Stimulated activated CD8-positive, alpha-beta memory T cell treated with anti-CD3 and anti-CD28 coated beads, Interleukin-7, amount 100 ng/mL, for 4 hours (primary cell): ENCODE data around the gene RPS6KA3.
"Not testable (repeated sequence)": the region's sequence is repeated elsewhere in the genome, so short reads cannot be mapped to it uniquely, and the experiment has no call there.

Source experiments
- DNase-seq, 2 donors: peaks; one replicate each; pipeline ENCODE4 v3.0.0-alpha.2; 2020; ENCODE audit warnings: low read depth in 2 of 2

The RPS6KA3 gene

DNA sequence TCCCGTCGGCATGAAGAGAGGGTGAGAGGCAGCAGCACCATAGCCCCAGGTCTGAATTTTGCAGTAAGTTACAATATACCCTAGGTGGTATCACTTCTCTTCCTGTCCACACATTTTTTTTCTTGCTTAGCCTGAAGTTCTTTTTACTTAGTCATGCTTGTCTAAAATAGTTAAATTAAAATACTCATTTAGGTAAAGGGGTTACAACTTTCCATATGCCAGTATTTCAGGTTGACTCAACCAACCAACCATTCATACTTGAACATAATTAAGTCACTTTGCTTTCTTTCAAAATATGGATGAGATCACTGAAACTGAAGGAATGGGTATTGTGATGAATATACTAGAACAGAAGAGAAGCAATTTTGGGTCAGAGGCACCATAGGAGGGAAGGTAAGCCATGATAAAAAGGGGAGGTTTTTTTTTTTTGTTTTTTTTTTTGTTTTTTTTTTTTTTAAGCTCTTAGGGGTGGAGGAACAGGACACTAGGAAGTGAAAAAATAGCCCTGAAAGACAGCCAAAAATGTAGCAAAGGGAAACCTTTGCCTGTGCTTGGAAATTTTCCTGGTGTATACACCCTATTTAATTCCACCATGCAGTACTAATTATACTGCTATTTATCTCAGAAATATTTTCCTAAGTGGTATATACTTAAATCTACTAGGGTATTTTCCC, 41.8 kb downstream of the RPS6KA3 start:
- DNase-seq: no peak

DNA sequence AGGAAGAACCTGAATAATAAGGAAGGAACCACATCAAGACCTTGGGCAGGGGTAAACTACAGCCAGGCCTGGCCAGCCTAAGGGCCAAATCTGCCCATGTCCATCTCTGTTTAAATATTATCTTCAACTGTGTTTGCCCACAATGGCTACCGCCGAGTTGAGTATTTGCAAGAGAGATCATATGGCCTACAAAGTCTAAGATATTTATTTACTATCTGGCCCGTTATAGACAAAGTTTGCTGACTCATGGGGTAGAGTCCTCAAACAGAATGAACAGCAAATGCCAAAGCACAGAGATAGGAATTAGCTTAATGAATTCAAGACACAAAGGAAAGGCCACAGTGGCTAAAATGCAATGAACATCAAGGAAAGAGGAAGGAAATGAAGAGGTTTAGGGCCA, 44.8 kb downstream of the RPS6KA3 start:
- no peak for DNase-seq

DNA sequence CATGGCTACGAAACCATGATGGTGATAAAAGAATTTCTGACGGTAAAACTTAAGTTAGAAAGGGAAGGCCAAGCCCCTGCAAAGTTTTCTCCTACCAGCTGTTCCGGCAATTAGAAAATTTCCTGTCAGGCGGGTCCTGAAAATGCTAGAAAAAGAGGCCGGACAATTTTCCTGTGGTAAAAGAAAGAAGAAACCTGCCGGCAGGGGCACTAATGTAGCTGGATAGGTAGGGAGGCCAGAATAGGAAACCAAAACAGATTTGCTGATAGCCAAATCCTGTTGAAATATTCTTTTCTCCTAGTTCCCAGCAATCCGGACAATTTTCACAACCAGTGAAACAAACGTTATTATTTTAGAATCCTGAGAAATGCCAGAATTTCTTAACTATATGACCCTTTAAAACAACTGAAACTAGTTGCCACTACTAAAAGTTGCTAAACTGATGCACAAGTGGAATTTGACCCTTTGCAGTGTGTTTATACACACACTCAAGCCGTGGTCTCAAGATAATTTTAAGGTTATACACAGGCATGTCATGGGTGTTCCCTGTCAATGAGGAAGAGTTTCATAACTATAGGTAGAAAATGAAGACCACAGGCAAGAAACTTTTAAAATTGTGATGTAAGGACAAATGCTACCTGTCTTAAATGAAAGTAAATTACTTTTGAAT, 47.7 kb downstream of the RPS6KA3 start:
- no peak for DNase-seq

DNA sequence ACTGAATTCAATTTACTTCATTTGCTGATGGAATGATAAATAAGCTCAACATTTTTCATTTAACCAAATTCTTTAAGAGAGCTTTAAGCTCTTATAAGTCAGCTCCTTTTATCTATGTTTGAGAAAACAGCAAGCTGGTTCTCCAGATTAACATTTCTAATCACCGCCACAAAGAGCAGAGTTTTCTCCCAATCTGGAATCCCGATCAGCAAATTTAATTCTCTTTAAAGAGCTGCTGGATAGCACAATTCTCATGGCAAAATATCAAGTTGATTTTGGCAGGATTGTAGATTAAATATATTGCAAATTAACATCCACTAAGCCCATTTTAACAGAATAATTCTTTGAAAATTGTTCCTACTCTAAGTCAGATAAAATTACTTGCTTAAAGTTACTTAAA, 48.8 kb downstream of the RPS6KA3 start:
- DNase-seq: no peak

DNA sequence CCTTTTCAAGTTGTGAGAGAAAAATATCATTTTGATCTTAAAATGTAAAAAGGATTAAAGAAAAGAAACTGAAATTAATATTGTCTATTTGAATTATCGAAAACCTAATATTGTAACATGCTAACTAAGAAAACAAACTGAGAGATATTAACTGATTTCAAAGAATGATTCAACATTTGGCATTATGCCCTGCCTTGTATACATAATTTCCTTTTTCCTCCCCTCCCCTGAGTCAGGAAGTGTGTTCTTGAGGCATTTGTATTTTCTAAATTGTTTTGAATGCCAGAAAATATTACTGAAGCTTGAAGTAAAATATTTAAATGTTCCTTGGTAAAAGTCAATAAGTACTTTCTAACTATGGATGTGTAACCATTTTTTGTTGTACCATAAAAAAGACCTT, 49.4 kb downstream of the RPS6KA3 start:
- DNase-seq: no peak

DNA sequence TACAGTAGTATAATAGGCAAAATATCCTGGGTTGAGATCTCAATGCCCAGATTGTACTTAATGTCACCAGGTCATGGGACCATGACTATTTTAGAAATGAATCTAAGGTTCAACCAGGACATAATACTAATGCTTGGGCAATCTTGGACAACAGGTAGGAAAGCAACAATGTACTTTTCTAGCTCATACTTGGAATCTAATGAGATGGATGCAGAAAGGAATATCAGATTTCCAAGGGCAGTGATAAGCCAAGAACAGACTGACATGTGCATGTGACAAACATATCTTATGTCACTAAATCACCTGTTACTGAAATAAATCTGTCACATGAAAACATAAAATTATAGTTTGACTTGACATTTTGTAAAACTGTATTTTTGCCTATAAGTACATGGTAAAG, 51.1 kb downstream of the RPS6KA3 start:
- no peak for DNase-seq

DNA sequence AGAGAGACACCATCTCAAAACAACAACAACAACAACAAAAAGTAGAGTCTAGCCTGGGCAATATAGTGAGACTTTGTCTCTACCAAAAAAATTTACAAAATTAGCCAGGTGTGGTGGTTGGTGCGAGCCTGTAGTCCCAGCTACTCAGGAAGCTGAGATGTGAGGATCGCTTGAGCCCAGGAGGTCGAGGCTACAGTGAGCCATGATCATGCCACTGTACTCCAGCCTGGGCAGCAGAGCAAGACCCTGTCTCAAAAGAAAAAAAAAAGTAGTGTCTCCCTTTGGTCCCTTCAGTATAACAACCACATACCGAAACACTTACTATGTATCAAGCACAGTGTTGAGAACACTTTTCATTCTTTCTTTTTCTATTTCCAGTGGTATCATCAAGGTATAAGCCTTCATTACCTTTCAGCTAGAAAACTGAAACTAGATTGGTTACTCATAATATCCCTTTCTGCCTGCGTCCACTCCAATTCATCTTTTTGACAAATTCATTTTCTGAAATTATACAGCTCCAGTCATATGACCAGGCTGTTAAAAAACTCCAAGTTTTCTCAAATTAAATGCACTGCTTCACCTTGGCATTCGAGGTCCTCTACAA, 54.1 kb downstream of the RPS6KA3 start:
- no peak for DNase-seq

DNA sequence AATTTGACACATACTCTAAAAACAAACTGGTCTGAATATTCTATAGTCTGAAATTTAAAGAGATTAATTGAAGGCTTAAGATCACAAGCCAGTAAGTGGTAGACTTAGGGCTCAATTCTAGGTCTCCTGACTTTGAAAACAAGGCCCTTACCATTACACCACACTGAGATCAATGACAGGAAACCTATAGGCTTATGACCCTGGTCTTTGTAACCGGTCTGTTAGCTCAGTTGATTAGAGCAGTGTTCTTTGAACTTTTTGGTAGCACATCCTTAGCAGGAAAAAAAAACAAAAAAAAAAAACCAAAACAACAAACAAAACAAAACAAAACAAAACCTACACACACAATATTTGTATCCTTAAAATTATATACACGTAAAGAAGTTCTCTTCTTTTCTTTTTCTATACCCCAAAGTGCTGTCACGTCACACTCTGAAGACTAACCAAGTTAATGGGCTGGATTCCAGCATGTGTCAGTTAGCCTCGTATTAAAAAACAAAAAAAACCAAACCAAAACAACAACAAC, 55.4 kb downstream of the RPS6KA3 start:
- no peak for DNase-seq

DNA sequence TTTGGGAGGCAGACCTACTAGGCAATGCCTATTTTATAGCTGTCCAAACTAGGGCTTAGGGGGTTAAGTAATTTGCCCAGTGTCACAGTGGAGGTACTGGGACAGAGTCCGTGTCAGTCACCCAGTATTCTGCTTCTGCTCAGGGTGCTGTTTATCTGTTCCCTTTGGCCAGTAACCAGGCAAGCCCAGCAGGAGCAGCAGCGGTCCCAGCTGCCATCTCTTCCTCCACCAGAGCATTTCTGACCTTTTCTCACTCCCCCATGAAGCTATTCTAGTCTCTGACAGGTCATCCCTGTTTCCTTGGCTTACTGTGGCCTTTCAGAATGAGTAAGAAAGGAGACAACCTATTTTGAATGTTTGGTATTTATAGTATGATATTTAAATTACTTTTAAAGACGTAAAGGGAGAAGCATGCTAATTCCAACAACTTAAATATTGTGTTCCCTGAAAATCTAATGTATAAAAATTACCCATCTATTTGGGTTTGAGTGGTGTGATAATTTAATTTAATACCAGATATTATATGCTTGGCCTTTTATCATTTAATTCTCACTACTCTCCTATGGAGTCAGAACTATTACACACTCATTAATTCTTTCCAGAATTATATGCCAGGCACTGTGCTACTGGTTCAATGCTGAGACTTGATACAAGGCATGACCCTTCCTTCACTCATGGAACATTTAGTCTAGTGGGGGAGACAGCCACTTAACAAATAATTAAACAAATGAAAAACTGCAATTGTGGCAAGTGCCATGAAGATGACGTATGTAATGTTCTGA, 60.6 kb downstream of the RPS6KA3 start:
- DNase-seq: no peak

DNA sequence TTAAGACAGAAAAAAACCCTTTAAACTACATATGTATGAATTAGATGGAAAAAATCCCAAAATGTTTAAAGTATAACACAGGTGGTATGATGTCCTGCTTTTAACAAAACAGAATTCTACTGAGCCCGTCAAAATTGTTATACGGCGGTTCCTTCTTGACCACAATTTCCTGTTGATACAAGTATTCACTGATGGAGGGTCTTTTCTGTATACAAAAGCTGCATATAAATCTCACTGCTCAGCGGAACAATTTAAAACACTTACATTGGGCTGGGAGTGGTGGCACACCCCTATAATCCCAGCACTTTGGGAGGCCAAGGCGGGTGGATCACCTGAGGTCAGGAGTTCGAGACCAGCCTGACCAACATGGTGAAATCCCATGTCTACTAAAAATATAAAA, 62.4 kb downstream of the RPS6KA3 start:
- no peak for DNase-seq

DNA sequence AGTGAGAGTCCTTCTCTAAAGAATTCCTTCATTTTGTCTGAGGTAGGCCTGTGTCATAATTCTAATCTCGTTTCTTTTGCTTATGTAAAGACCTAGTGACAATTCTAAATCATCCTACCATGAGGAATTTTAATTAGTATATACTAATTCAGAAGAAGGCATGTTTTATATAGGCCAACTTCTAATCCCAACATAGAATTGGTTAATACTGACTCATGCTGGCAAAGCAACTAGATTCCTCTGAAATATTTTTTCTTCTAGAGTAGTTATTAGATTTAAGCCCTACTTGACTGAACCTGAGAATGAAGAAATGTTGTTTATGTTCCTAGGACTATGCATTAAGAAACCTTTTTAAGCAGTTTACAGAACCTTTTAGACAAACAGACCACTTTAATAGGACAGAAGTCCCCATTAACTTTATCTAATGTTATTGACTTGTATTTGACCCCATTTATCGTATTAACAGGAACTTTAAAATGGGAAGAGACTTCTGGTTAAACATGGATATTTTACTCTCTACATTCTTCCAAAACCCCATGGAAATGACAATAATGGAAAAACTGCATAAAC, 69.0 kb downstream of the RPS6KA3 start:
- DNase-seq: no peak

DNA sequence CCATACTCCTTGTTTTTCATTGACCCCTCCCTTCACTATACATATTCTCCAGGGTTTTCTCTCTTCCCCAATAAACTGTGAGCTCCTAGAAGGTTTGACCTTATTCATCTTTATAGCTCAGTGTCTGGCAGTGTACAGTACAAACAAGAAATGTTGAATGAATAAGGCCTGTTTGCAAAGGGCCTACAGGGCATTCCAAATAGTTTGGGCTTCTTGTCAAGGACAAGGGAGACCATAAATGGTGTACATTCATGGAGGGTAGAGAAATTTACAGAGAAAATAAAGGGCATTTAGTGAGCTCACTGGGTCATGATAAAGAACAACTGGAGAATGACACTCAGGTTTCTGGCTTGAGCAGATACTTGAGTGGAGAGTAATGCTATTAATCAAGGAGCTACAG, 77.5 kb downstream of the RPS6KA3 start:
- DNase-seq: no peak

DNA sequence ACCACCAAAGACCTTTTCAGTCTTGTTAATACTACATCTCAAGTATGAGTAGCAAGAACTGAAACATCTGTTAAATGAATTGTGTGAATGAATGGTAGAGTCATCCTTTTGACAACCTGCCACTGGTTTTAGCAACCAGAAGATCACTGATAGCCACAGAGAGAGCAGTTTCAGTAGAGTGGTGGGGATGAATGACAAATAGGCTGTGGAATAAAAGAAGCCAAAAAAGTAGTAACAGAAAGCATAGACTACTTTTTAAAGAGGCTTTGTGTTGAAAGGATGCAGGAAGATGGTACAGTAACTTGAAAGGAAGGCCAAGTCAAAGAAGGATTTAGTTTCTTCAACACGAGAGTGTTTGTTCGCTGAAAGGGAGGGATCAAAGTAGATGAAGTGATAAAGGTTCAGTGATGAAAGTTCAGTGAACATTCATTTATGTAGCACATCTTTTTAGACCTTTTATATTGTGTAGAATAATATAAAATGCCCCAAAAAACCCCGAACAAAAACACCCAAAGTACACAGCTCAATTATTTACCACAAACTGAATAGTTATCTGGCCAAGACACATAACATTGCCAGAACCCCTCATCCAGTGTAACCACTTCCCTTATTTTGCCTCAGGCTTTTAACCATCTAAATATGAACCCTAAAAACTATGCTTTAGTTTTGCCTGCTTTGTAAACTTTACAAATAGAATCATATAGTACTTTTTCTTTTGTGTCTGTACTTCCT, 84.9 kb downstream of the RPS6KA3 start:
- DNase-seq: no peak

DNA sequence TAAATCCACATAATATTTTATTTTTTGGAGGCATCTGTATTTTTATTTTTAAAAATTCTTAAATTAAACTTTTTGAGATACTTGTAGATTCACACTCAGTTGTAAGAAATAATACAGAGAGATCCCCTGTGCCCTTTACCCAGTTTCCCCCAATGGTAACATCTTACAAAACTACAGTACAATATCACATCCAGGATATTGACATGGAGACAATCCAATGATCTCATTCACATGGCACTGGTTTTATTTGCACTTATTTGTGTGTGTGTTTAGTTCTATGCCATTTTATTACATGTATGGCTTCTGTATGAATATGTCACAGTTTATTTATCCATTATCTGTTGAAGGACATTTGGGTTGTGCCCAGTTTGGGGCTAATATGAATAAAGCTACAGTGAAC, 89.6 kb downstream of the RPS6KA3 start:
- no peak for DNase-seq

DNA sequence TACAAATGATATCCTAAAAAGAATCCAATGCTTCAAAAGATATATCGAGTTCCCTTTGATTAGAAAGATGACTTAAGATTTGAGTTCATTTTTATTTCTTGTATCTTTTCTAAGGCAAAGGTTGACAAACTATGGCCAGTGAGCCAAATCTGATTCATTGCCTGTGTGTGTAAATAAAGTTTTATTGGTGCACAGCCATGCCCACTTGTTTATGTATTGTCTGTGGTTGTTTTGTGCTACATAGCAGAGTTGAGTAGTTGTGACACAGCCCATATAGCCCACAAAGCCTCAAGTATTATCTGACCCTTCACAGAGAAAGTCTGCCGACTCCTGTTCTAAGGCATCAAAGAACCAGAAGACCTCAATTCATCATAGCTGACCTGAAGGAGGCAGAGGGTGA, 92.9 kb downstream of the RPS6KA3 start:
- no peak for DNase-seq

DNA sequence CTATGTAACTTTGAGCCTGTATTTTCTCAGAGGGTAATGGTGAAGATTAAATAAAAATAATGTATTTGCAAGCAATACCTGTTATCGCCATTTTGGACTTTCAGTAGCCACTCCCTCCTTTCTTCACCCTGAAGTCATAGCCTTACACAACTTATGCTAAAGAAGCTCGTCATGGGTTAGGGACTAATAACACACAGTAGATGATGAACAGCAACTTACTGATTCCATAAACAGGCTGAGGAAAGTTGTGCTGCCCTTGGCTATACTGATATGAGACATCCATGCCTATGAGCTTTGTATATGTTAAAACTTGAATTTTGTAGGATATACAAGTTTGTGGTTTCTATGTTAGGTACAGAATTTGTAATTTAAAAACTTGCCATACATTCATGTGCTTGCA, 93.4 kb downstream of the RPS6KA3 start:
- no peak for DNase-seq

DNA sequence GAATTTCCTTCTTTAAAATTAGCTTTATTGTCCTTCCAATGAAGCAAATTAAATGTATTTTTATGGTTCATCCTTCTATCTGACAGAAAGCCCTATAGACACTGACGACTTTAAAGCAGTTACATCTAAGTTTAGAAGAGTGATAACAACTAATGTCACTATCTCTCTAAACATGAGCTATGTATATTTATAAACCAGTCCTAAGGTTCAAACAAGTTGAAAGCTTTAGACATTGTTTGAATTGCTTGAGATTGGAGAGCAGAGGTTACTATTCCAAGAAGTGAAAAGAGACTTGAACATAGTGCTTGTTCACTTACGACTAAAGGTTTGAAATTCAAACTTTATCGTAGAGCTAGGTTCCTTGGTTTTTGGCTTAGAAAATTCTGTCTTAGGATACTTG, 94.8 kb downstream of the RPS6KA3 start:
- DNase-seq: no peak

DNA sequence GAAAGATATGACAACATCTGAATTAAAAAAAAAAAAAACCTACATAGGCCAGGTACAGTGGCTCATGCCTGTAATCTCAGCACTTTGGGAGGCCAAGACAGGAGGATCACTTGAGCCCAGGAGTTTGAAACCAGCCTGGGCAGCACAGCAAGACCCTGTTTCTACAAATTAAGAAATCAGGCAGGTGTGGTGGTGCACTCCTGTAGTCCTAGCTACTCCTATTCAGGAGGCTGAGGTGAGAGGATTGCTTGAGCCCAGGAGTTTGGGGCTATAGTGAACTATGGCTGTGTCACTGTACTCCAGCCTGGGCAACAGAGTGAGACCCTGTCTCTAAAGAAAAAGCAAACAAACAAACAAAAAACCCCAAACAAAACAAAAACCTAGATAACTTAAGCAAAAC, 104.2 kb downstream of the RPS6KA3 start:
- DNase-seq: not testable (repeated sequence)

DNA sequence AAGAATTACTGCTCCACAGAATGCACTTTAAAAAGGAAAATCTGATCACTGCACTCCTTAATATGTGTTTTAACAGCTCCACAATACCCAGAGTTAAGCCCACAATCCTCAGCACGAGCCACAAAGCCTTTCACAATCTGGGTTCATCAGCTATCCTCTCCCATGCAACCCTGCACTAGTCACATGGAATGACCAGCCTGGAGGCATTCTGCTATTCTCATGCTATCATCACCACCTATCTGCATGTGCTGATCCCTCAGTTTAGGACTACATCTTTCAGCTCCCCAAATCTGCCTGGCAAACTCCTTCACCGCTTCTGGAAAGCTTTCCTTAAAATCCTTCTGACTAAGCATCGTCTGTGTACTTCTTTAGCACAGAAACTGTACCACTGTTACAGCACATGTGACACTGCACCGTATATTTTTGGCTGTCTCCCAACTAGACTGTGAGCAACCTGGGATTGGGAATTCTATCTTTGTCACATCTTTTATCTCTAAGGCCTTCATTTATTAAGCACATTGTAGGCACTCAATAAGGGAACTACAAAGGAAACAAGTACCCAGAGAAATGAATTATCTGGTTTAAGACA, 106.8 kb downstream of the RPS6KA3 start:
- no peak for DNase-seq

DNA sequence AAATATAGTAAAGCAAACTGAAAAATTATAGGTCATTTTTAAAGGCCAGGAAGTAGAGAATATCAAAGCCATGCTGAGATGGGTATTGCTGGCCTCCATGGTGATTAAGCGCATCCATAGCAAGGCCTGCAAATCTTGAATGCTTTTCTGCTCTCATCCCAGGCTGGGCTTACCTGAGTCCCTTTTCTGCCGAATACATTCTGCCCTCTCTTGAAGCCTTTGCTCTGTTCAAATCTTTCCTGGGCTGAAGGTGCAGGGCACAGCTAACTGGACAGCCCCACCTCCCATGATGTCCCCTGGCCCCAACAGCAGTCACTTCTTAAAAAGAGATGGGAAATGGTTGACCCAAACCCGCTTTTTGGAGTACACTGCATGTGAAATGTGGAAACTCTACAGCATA, 115.0 kb downstream of the RPS6KA3 start:
- no peak for DNase-seq

DNA sequence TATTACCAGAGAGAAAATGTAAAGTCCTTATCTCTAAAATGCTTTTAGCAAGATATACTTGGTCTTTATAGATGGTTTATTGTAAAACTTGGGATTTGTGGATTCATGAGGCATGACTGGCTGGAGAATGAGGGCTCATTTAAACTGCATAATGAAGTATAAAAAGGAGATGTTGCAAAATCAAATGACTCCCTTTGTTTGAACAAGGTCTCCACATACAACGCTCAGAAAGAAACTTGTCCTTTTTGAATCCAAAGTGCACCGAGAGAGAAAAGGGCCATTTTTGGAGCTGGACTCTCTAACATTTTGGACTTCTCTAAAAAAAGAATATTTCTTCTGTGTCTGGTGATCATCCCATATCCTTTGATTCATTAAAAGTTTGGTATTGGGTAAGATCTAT, 117.4 kb downstream of the RPS6KA3 start:
- DNase-seq: no peak
